ENCODE data around the gene UPK1B.

- TF ChIP-seq CTCF (IDR thresholded peaks at IDR 0.05) (no peak), POLR2A (IDR thresholded peaks at IDR 0.05) (no peak)
Measured at GRCh38 chr3:119170821-119171220, 2.6 kb upstream of the UPK1B start.
